ENCODE results near the gene PLA2G4A.

PLA2G4A gene

DNA sequence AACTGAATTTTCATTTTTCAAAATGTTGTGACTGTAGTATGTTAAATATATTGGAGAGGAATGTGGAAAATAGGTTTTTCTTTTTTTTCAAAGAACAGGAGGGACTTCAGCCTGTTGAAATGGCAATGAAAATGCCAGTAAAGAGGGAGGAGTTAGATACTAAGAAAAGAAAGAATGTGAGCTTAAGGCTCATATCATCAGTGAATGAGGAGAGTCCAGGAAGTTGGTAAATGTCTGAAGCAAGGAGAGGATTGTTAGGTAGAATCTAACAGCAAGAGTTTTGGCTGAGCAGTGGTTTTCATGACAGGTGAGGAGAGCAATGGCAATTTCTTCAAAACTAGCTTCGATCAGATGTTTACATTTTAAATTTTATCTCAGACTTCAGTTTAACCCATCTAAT, 43.0 kb downstream of the PLA2G4A start:
- TF ChIP-seq, protein P1, sequence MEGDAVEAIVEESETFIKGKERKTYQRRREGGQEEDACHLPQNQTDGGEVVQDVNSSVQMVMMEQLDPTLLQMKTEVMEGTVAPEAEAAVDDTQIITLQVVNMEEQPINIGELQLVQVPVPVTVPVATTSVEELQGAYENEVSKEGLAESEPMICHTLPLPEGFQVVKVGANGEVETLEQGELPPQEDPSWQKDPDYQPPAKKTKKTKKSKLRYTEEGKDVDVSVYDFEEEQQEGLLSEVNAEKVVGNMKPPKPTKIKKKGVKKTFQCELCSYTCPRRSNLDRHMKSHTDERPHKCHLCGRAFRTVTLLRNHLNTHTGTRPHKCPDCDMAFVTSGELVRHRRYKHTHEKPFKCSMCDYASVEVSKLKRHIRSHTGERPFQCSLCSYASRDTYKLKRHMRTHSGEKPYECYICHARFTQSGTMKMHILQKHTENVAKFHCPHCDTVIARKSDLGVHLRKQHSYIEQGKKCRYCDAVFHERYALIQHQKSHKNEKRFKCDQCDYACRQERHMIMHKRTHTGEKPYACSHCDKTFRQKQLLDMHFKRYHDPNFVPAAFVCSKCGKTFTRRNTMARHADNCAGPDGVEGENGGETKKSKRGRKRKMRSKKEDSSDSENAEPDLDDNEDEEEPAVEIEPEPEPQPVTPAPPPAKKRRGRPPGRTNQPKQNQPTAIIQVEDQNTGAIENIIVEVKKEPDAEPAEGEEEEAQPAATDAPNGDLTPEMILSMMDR (IDR thresholded peaks at IDR 0.05; ENCODE audit: extremely low read depth, insufficient read depth, missing control alignments): no peak
- in situ Hi-C loops (cut with MboI; ENCODE audit: low pct_unique_long_range_greater_than_20kb, low sequenced_read_pairs, unreplicated experiment): no loop called here
- DNase-seq (ENCODE audit: low spot score): no peak

DNA sequence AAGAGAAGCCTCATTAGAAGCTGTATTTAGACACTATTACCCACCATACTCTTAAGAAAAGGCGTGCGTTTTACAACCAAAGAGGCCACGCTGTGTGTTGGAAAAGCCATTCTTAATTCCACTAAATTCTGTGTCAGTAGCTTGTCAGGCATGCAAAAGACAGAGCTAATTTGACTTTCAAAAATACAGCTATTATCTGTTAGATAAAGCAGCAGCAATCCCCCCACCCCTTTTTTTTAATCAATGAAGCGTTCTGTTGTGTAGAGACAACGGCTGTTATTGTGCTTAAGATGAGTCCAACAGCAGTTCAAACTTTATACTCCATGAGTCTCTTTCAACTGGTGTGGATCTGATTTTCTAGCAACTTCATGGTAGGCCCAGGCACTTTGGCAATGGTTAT, 43.5 kb downstream of the PLA2G4A start:
- TF ChIP-seq, protein P1 (IDR thresholded peaks at IDR 0.05; ENCODE audit: extremely low read depth, insufficient read depth, missing control alignments): no peak
- in situ Hi-C loops (cut with MboI; ENCODE audit: low pct_unique_long_range_greater_than_20kb, low sequenced_read_pairs, unreplicated experiment): no loop called here
- no peak for DNase-seq (ENCODE audit: low spot score)

DNA sequence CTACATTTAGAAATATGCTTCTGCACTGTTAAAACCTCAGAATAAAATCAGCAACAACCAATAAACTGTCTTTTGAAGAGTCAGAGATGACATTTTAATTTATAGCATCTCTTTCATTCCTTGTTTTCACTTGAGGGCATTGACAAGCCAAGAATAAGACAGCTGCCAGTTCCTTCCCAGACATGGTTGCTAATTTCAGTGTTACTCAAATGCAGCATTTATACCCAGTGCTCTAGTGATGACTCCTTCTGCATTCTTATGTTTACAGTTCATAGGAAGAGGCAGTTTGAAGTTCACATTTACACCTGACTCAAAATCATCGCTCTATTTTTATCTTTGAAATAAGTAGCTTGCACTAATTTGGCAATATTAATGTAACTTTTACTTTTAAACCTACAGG, 44.9 kb downstream of the PLA2G4A start:
- no peak for DNase-seq (ENCODE audit: low spot score)
- TF ChIP-seq, protein P1 (IDR thresholded peaks at IDR 0.05; ENCODE audit: extremely low read depth, insufficient read depth, missing control alignments): no peak
- in situ Hi-C loops (cut with MboI; ENCODE audit: low pct_unique_long_range_greater_than_20kb, low sequenced_read_pairs, unreplicated experiment): no loop called here

DNA sequence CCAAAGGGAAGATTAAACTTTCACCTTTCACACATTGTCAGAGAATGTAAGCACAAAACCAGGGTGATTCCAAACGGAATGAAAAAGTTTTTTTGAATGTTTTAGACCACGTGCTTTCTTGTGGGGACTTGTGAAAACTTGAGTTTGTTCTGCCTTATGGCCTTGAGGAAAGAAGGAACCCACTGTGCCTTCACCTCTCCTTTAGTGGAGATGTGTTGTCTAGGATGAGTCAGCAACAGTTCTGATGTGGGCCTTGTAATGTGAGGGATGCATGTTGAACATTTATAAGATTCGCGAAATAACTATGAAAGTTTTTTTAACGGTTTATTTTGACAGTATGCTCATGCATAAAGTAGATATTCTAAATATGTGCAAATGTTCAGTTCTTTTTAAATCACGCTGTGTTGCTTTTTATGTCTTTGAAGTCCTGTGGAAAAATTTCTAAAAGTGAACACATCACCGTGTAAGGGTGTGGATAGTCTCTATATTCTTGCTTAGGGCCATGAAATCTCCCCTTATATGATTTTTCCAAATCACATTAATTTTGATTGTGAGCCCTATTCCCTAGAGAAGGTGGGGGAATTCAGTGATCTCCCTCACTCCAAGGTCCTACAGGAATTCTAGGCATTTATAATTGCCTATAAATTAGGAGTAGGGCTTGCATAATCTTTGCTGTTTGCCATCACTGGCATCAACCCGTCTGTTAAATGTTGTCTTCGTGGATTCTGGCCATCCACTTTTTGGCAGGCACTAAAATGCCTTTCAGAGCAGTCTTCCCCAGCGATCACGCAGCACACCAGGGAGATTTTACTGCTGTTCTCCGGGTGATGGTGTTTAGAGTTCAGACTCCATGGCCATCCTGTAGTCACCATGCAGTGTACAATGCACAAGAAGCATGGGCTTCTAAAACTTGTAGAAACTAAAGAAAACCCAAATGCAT, 47.4 kb downstream of the PLA2G4A start:
- in situ Hi-C loops (cut with MboI; ENCODE audit: low pct_unique_long_range_greater_than_20kb, low sequenced_read_pairs, unreplicated experiment): no loop called here
- TF ChIP-seq, protein P1 (IDR thresholded peaks at IDR 0.05; ENCODE audit: extremely low read depth, insufficient read depth, missing control alignments): no peak
- DNase-seq (ENCODE audit: low spot score): no peak

DNA sequence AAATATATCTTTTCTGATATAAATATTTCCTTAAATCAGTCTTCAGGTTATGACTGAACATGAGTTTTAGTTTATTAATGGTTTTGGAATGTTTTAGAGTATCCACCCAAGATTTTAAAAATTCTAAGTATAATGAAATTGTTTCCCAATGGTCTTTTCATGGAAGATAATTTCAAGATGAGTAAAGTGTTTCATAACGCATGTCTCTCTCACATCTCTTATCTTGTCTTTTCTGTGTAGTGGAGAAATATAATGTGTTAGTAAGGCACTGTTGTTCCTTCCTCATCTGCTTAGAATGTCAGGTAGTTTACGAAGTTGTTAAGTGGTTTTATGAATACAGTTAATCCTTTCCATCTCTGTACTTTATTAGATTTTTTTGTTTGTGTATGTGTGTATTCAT, 49.6 kb downstream of the PLA2G4A start:
- TF ChIP-seq, protein P1 (IDR thresholded peaks at IDR 0.05; ENCODE audit: extremely low read depth, insufficient read depth, missing control alignments): no peak
- in situ Hi-C loops (cut with MboI; ENCODE audit: low pct_unique_long_range_greater_than_20kb, low sequenced_read_pairs, unreplicated experiment): no loop called here
- DNase-seq (ENCODE audit: low spot score): no peak

DNA sequence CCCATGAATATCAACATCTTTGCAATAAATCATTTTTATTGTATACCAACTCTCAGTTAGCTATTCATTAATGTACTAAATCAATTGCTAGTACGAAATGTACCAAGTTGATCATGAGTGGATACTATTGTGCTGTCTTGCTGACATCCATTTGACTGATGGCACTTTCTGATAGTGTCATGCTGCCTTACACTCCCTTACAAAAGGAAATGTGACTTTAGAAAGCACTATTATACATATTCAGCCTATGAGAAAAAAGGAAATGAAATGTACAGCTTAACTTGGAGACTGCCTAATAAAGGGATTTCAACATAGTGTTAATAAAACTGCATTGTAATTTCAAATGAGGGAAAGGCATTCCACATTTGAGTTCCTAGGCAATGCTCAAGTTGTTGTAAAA, 52.2 kb downstream of the PLA2G4A start:
- DNase-seq (ENCODE audit: low spot score): no peak
- in situ Hi-C loops (cut with MboI; ENCODE audit: low pct_unique_long_range_greater_than_20kb, low sequenced_read_pairs, unreplicated experiment): no loop called here
- TF ChIP-seq, protein P1 (IDR thresholded peaks at IDR 0.05; ENCODE audit: extremely low read depth, insufficient read depth, missing control alignments): no peak
